WTC11 (cell line): ENCODE measurements around the gene FRK. TPM values are rescaled to one million over a fixed set of nuclear protein-coding genes. Genes with fewer than 3 reads are reported as not detected.

ENCODE experiments used
- ATAC-seq: fragments of 200-7000 bp; cut with Tn5 transposase; 2 replicates; pipeline ENCODE4 v1.10.0; 2021; ENCODE audit warnings: mild to moderate bottlenecking, moderate library complexity
- CTCF ChIA-PET: fragments of 300-600 bp; sonication (Branson Sonifier 250); formaldehyde crosslinking; loops from one replicate; lab custom pipeline; 2021; ENCODE audit warnings: antibody characterized with exemption; lab: Charles Lee
- POLR2A ChIA-PET: fragments of 350-600 bp; sonication (Branson Sonifier 250); formaldehyde crosslinking; loops from one replicate; lab custom pipeline; 2021; ENCODE audit warnings: antibody characterized with exemption; lab: Charles Lee
- DNase-seq: peaks from one replicate; pipeline ENCODE4 v3.0.0; 2021; ENCODE audit warnings: low spot score
- H3K27ac Mint-ChIP-seq: 2 replicates; pipeline ENCODE4 v1.8.0; 2021; ENCODE audit warnings: mixed read lengths
- H3K27me3 Mint-ChIP-seq: 2 replicates; pipeline ENCODE4 v1.8.0; 2021; ENCODE audit warnings: low read depth, mild to moderate bottlenecking, moderate library complexity, mixed read lengths
- H3K36me3 Mint-ChIP-seq: 2 replicates; pipeline ENCODE4 v1.8.0; 2021; ENCODE audit warnings: mixed read lengths
- H3K4me1 Mint-ChIP-seq: 2 replicates; pipeline ENCODE4 v1.8.0; 2022; ENCODE audit warnings: mixed read lengths
- H3K4me3 Mint-ChIP-seq: 2 replicates; pipeline ENCODE4 v1.8.0; 2021; ENCODE audit warnings: mild to moderate bottlenecking, moderate library complexity, mixed read lengths
- H3K9me3 Mint-ChIP-seq: 2 replicates; pipeline ENCODE4 v1.8.0; 2021; ENCODE audit warnings: mixed read lengths
- CBFB ChIP-seq: sonication (generic); formaldehyde crosslinking; IDR thresholded peaks from 2 replicates; pipeline ENCODE4 v1.8.1; 2022; ENCODE audit warnings: mild to moderate bottlenecking, low read depth, missing genetic modification reagents
- ETV6 ChIP-seq: sonication (generic); formaldehyde crosslinking; IDR thresholded peaks from 2 replicates; pipeline ENCODE4 v1.8.1; 2022; ENCODE audit warnings: mild to moderate bottlenecking, missing genetic modification reagents
- JAZF1 ChIP-seq: fragments of 250-450 bp; sonication (Bioruptor Pico); IDR thresholded peaks from 2 replicates; pipeline ENCODE4 v1.9.0; 2021; ENCODE audit warnings: moderate library complexity, mild to moderate bottlenecking, inconsistent platforms
- MXD4 ChIP-seq: fragments of 250-450 bp; sonication (Bioruptor Pico); IDR thresholded peaks from 2 replicates; pipeline ENCODE4 v1.8.0; 2021; ENCODE audit warnings: mild to moderate bottlenecking, moderate library complexity, borderline replicate concordance
- NFATC4 ChIP-seq: fragments of 250-450 bp; sonication (Bioruptor Pico); IDR thresholded peaks from 2 replicates; pipeline ENCODE4 v1.9.0; 2021; ENCODE audit warnings: mild to moderate bottlenecking
- NR3C1 ChIP-seq: sonication (generic); formaldehyde crosslinking; conservative IDR thresholded peaks from 2 replicates; pipeline ENCODE4 v1.8.1; 2023; ENCODE audit warnings: low read depth, mild to moderate bottlenecking, missing genetic modification reagents
- SMAD4 ChIP-seq: sonication (generic); formaldehyde crosslinking; IDR thresholded peaks from 2 replicates; pipeline ENCODE4 v1.8.0; 2022; ENCODE audit warnings: mild to moderate bottlenecking, missing genetic modification reagents
- SOX15 ChIP-seq: fragments of 250-450 bp; sonication (Bioruptor Pico); IDR thresholded peaks from 2 replicates; pipeline ENCODE4 v1.9.0; 2021; ENCODE audit warnings: mild to moderate bottlenecking
- TEAD1 ChIP-seq: sonication (generic); formaldehyde crosslinking; IDR thresholded peaks from 2 replicates; pipeline ENCODE4 v1.8.0; 2022; ENCODE audit warnings: mild to moderate bottlenecking, missing genetic modification reagents
- TEAD4 ChIP-seq: sonication (generic); formaldehyde crosslinking; IDR thresholded peaks from 2 replicates; pipeline ENCODE4 v1.8.0; 2022; ENCODE audit warnings: mild to moderate bottlenecking, missing genetic modification reagents
- ZNF138 ChIP-seq: sonication (generic); formaldehyde crosslinking; conservative IDR thresholded peaks from 2 replicates; pipeline ENCODE4 v1.8.1; 2022; ENCODE audit warnings: mild to moderate bottlenecking, moderate library complexity, missing genetic modification reagents
- ZNF263 ChIP-seq: sonication (generic); formaldehyde crosslinking; IDR thresholded peaks from 2 replicates; pipeline ENCODE4 v1.8.1; 2022; ENCODE audit warnings: low read depth, mild to moderate bottlenecking, moderate library complexity, missing genetic modification reagents
- total RNA-seq: library from RNA; stranded (reverse); gene quantifications from 3 replicates; pipeline ENCODE4 v1.2.3, GENCODE V29; 2021
- TF ChIP-seq, protein P1 (sequence below): fragments of 250-450 bp; sonication (Bioruptor Pico); IDR thresholded peaks from 2 replicates; pipeline ENCODE4 v1.9.0; 2021; ENCODE audit warnings: moderate library complexity, mild to moderate bottlenecking, inconsistent platforms, borderline replicate concordance
- TF ChIP-seq, protein P2 (sequence below): sonication (generic); formaldehyde crosslinking; IDR thresholded peaks from 2 replicates; pipeline ENCODE4 v1.8.1; 2023; ENCODE audit warnings: mild to moderate bottlenecking, missing genetic modification reagents, moderate library complexity
- TF ChIP-seq, protein P3 (sequence below): sonication (generic); formaldehyde crosslinking; IDR thresholded peaks from 2 replicates; pipeline ENCODE4 v1.8.0; 2023; ENCODE audit warnings: mild to moderate bottlenecking, missing genetic modification reagents
- TF ChIP-seq, protein P4 (sequence below): sonication (generic); formaldehyde crosslinking; IDR thresholded peaks from 2 replicates; pipeline ENCODE4 v1.8.0; 2022; ENCODE audit warnings: mild to moderate bottlenecking, missing genetic modification reagents
- TF ChIP-seq, protein P5 (sequence below): fragments of 200-600 bp; IDR thresholded peaks from 2 replicates; pipeline ENCODE4 v1.8.0; 2022; ENCODE audit warnings: antibody characterized with exemption
- TF ChIP-seq, protein P6 (sequence below): fragments of 250-450 bp; sonication (Bioruptor Pico); IDR thresholded peaks from 2 replicates; pipeline ENCODE4 v1.9.0; 2021; ENCODE audit warnings: mild to moderate bottlenecking
- TF ChIP-seq, protein P7 (sequence below): fragments of 250-450 bp; sonication (Bioruptor Pico); IDR thresholded peaks from 2 replicates; pipeline ENCODE4 v1.8.0; 2021; ENCODE audit warnings: mild to moderate bottlenecking
- TF ChIP-seq, protein P8 (sequence below): sonication (generic); formaldehyde crosslinking; IDR thresholded peaks from 2 replicates; pipeline ENCODE4 v1.8.1; 2023; ENCODE audit warnings: mild to moderate bottlenecking, missing genetic modification reagents, borderline replicate concordance

Gene FRK
- total RNA-seq, 1 experiment from 2014 or later: 0.13 TPM

DNA sequence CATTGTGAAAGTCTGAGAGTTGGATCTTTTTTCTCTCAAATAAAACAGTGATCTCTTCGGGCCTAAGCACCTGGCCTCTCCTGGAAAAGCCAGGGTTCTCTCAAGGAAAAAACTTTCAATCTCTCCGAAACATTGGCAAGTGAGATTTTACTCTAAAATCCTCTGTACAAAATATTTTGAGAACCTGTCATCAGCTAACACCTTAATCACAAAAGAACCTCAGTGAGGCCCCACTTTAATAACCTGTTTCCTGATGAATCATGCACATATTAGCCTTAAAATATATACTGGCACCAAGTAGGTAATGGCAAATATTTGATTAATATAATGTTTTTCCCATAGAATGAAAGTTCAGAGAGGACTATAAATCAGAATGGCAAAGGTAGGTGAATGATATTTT is 177.9 kb downstream of the FRK start (continued):
- TF ChIP-seq, protein P1, sequence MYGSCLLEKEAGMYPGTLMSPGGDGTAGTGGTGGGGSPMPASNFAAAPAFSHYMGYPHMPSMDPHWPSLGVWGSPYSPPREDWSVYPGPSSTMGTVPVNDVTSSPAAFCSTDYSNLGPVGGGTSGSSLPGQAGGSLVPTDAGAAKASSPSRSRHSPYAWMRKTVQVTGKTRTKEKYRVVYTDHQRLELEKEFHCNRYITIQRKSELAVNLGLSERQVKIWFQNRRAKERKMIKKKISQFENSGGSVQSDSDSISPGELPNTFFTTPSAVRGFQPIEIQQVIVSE: no peak
- TF ChIP-seq, protein P2, sequence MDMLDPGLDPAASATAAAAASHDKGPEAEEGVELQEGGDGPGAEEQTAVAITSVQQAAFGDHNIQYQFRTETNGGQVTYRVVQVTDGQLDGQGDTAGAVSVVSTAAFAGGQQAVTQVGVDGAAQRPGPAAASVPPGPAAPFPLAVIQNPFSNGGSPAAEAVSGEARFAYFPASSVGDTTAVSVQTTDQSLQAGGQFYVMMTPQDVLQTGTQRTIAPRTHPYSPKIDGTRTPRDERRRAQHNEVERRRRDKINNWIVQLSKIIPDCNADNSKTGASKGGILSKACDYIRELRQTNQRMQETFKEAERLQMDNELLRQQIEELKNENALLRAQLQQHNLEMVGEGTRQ (CRISPR knock-in tag): no peak
- TF ChIP-seq ZNF138 (CRISPR knock-in tag) (no peak), TEAD4 (CRISPR knock-in tag) (no peak), TEAD1 (CRISPR knock-in tag) (no peak), MXD4 (no peak)
- TF ChIP-seq, protein P3, sequence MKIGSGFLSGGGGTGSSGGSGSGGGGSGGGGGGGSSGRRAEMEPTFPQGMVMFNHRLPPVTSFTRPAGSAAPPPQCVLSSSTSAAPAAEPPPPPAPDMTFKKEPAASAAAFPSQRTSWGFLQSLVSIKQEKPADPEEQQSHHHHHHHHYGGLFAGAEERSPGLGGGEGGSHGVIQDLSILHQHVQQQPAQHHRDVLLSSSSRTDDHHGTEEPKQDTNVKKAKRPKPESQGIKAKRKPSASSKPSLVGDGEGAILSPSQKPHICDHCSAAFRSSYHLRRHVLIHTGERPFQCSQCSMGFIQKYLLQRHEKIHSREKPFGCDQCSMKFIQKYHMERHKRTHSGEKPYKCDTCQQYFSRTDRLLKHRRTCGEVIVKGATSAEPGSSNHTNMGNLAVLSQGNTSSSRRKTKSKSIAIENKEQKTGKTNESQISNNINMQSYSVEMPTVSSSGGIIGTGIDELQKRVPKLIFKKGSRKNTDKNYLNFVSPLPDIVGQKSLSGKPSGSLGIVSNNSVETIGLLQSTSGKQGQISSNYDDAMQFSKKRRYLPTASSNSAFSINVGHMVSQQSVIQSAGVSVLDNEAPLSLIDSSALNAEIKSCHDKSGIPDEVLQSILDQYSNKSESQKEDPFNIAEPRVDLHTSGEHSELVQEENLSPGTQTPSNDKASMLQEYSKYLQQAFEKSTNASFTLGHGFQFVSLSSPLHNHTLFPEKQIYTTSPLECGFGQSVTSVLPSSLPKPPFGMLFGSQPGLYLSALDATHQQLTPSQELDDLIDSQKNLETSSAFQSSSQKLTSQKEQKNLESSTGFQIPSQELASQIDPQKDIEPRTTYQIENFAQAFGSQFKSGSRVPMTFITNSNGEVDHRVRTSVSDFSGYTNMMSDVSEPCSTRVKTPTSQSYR (CRISPR knock-in tag): no peak
- TF ChIP-seq, protein P4, sequence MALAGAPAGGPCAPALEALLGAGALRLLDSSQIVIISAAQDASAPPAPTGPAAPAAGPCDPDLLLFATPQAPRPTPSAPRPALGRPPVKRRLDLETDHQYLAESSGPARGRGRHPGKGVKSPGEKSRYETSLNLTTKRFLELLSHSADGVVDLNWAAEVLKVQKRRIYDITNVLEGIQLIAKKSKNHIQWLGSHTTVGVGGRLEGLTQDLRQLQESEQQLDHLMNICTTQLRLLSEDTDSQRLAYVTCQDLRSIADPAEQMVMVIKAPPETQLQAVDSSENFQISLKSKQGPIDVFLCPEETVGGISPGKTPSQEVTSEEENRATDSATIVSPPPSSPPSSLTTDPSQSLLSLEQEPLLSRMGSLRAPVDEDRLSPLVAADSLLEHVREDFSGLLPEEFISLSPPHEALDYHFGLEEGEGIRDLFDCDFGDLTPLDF (CRISPR knock-in tag): no peak
- TF ChIP-seq, protein P5, sequence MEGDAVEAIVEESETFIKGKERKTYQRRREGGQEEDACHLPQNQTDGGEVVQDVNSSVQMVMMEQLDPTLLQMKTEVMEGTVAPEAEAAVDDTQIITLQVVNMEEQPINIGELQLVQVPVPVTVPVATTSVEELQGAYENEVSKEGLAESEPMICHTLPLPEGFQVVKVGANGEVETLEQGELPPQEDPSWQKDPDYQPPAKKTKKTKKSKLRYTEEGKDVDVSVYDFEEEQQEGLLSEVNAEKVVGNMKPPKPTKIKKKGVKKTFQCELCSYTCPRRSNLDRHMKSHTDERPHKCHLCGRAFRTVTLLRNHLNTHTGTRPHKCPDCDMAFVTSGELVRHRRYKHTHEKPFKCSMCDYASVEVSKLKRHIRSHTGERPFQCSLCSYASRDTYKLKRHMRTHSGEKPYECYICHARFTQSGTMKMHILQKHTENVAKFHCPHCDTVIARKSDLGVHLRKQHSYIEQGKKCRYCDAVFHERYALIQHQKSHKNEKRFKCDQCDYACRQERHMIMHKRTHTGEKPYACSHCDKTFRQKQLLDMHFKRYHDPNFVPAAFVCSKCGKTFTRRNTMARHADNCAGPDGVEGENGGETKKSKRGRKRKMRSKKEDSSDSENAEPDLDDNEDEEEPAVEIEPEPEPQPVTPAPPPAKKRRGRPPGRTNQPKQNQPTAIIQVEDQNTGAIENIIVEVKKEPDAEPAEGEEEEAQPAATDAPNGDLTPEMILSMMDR: no peak
- TF ChIP-seq, all 79 proteins: peak for 0

DNA sequence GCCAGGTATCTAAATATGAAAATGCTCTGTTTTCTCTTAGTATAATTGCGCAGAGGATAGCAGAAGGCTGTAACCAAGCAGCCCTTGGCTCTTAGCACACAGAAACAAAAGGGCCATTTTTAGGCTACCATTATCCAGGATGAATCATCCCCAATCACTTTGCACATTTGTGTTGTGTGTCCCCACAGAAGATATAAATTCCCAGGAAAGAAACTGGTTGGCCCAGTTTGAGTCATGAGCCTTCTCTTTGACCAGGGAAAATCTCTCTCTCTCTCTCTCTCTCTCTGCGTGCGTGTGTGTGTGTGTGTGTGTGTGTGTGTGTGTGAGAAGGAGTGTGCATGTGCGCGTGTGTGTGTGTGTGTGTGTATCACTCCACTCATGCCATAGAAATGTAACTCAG is 178.5 kb downstream of the FRK start:
- DNase-seq (no peak), ATAC-seq (no peak)
- Mint-ChIP-seq H3K36me3 (no peaks in the 10 kb centered on the region), H3K27ac (no peak overlapping the region), H3K27me3 (no peaks in the 10 kb centered on the region), H3K4me1 (no peaks in the 10 kb centered on the region), H3K9me3 (no peaks in the 10 kb centered on the region), H3K4me3 (no peak overlapping the region)
- ChIA-PET POLR2A (no interaction called here), CTCF (no interaction called here)
- TF ChIP-seq SOX15 (CRISPR knock-in tag): no peak
- TF ChIP-seq MXD4: no peak
- TF ChIP-seq JAZF1: no peak
- TF ChIP-seq, protein P4 (CRISPR knock-in tag): no peak
- no peak for TF ChIP-seq NFATC4
- TF ChIP-seq CBFB (CRISPR knock-in tag): no peak
- TF ChIP-seq ETV6 (CRISPR knock-in tag): no peak
- TF ChIP-seq, protein P6, sequence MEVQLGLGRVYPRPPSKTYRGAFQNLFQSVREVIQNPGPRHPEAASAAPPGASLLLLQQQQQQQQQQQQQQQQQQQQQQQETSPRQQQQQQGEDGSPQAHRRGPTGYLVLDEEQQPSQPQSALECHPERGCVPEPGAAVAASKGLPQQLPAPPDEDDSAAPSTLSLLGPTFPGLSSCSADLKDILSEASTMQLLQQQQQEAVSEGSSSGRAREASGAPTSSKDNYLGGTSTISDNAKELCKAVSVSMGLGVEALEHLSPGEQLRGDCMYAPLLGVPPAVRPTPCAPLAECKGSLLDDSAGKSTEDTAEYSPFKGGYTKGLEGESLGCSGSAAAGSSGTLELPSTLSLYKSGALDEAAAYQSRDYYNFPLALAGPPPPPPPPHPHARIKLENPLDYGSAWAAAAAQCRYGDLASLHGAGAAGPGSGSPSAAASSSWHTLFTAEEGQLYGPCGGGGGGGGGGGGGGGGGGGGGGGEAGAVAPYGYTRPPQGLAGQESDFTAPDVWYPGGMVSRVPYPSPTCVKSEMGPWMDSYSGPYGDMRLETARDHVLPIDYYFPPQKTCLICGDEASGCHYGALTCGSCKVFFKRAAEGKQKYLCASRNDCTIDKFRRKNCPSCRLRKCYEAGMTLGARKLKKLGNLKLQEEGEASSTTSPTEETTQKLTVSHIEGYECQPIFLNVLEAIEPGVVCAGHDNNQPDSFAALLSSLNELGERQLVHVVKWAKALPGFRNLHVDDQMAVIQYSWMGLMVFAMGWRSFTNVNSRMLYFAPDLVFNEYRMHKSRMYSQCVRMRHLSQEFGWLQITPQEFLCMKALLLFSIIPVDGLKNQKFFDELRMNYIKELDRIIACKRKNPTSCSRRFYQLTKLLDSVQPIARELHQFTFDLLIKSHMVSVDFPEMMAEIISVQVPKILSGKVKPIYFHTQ (CRISPR knock-in tag): no peak
- TF ChIP-seq ZNF263: no peak
- TF ChIP-seq SMAD4 (CRISPR knock-in tag): no peak
- TF ChIP-seq NR3C1: no peak
- TF ChIP-seq, protein P7, sequence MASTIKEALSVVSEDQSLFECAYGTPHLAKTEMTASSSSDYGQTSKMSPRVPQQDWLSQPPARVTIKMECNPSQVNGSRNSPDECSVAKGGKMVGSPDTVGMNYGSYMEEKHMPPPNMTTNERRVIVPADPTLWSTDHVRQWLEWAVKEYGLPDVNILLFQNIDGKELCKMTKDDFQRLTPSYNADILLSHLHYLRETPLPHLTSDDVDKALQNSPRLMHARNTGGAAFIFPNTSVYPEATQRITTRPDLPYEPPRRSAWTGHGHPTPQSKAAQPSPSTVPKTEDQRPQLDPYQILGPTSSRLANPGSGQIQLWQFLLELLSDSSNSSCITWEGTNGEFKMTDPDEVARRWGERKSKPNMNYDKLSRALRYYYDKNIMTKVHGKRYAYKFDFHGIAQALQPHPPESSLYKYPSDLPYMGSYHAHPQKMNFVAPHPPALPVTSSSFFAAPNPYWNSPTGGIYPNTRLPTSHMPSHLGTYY (CRISPR knock-in tag): no peak
- TF ChIP-seq, protein P8, sequence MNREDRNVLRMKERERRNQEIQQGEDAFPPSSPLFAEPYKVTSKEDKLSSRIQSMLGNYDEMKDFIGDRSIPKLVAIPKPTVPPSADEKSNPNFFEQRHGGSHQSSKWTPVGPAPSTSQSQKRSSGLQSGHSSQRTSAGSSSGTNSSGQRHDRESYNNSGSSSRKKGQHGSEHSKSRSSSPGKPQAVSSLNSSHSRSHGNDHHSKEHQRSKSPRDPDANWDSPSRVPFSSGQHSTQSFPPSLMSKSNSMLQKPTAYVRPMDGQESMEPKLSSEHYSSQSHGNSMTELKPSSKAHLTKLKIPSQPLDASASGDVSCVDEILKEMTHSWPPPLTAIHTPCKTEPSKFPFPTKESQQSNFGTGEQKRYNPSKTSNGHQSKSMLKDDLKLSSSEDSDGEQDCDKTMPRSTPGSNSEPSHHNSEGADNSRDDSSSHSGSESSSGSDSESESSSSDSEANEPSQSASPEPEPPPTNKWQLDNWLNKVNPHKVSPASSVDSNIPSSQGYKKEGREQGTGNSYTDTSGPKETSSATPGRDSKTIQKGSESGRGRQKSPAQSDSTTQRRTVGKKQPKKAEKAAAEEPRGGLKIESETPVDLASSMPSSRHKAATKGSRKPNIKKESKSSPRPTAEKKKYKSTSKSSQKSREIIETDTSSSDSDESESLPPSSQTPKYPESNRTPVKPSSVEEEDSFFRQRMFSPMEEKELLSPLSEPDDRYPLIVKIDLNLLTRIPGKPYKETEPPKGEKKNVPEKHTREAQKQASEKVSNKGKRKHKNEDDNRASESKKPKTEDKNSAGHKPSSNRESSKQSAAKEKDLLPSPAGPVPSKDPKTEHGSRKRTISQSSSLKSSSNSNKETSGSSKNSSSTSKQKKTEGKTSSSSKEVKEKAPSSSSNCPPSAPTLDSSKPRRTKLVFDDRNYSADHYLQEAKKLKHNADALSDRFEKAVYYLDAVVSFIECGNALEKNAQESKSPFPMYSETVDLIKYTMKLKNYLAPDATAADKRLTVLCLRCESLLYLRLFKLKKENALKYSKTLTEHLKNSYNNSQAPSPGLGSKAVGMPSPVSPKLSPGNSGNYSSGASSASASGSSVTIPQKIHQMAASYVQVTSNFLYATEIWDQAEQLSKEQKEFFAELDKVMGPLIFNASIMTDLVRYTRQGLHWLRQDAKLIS (CRISPR knock-in tag): no peak
